ENCODE data around the gene EHD2. TPM values are rescaled to one million over a fixed set of nuclear protein-coding genes. Genes with fewer than 3 reads are reported as not detected.
A peak's percentile ranks its signal among the peaks of the same experiment; 100 is the strongest.

Gene EHD2
- total and polyA plus RNA-seq, 2 of the 4 experiments (the other 2 are of a cell fraction): 35.3 to 181 TPM

GRCh38 chr19:47698631-47699359 is 14.4 kb upstream of the EHD2 start (continued):
- TF ChIP-seq BHLHE40 (IDR thresholded peaks at IDR 0.05; ENCODE audit: low read depth, low read length) (no peak), NFE2L2 (IDR thresholded peaks at IDR 0.05; ENCODE audit: low read depth, low read length) (no peak), RCOR1 (IDR thresholded peaks at IDR 0.05; ENCODE audit: insufficient replicate concordance, low read length) (no peak), MAZ (IDR thresholded peaks at IDR 0.05; ENCODE audit: borderline replicate concordance, low read depth, low read length) (no peak)

GRCh38 chr19:47699360-47699917 is 13.8 kb upstream of the EHD2 start:
- no peak overlapping the region for H3K9ac ChIP-seq (ENCODE audit: low read depth, low read length)
- TF ChIP-seq CTCF (conservative IDR thresholded peaks at IDR 0.05; ENCODE audit: low read depth, low read length) (peak; percentile 71), SMC3 (IDR thresholded peaks at IDR 0.05; ENCODE audit: low read depth, low read length) (peak; percentile 48; the same call in 1 of the 2 replicates), RFX5 (IDR thresholded peaks at IDR 0.05; ENCODE audit: low read depth, low read length) (no peak), MAZ (IDR thresholded peaks at IDR 0.05; ENCODE audit: borderline replicate concordance, low read depth, low read length) (peak; percentile 56; the same call in 1 of the 2 replicates), RAD21 (IDR thresholded peaks at IDR 0.05; ENCODE audit: low read length) (peak; percentile 75)
- ChIA-PET CTCF (interaction anchor here (1.0 to 1.3 kb wide), 2 partner anchors 89 to 190 kb away, joined by 3 read pairs; no protein-coding TSS in a partner anchor), POLR2A (ENCODE audit: unreplicated experiment) (no interaction called here)
- H3K27me3 ChIP-seq (ENCODE audit: control insufficient read depth, insufficient read depth, low read length): no peaks in the 10 kb centered on the region
- H4K91ac ChIP-seq (ENCODE audit: insufficient read depth, low read depth, low read length): no peak overlapping the region
- in situ Hi-C loops (cut with MboI; ENCODE audit: low sequenced_read_pairs) (no loop called here), dilution Hi-C loops (cut with HindIII; ENCODE audit: low sequenced_read_pairs, unreplicated experiment) (no loop called here), intact Hi-C loops (cut with micrococcal nuclease) (loop anchor here (2.0 to 5.0 kb wide), 2 partner anchors 91 to 392 kb away; partner anchors contain the start of genes BICRA and C5AR1)
- H3K18ac ChIP-seq (ENCODE audit: low read depth, low read length): no peak overlapping the region
- no peak overlapping the region for H2BK5ac ChIP-seq (ENCODE audit: low read depth, low read length, poor library complexity, severe bottlenecking)
- H4K20me1 ChIP-seq (ENCODE audit: insufficient read depth, low read length): peaks cover 44% of the 10 kb centered on the region
- H3K9me1 ChIP-seq (ENCODE audit: insufficient read depth, low read length): peaks cover 2% of the 10 kb centered on the region
- H3K4me1 ChIP-seq (ENCODE audit: control insufficient read depth, insufficient read depth, low read length): peaks cover 5% of the 10 kb centered on the region
- H2BK20ac ChIP-seq (ENCODE audit: low read depth, low read length): no peak overlapping the region
- H3K14ac ChIP-seq (replicated peaks; ENCODE audit: low read depth, low read length): no peak overlapping the region
- H3K4ac ChIP-seq (ENCODE audit: low read depth, low read length): no peak overlapping the region
- no peak overlapping the region for H4K8ac ChIP-seq (ENCODE audit: low read depth in 2 of 2, low read length in 2 of 2)
- no TSS peak for BruUV-seq (replicated peaks)
- peak; percentile 27; the same call in 1 of the 2 replicates for ATAC-seq (ENCODE audit: low read depth)
- H2AK9ac ChIP-seq (replicated peaks; ENCODE audit: low read depth, low read length, poor library complexity): no peak overlapping the region
- peaks cover 47% of the 10 kb centered on the region for H3K36me3 ChIP-seq (ENCODE audit: control insufficient read depth, insufficient read depth, low read length)
- no peak overlapping the region for H2AK5ac ChIP-seq (ENCODE audit: low read depth, low read length)
- H3K79me1 ChIP-seq (ENCODE audit: low read depth in 1 of 2, low read length in 2 of 2): peaks cover 0 to 24% of the 10 kb centered on the region in 2 experiments; a peak in 2 of 4 replicates
- H3K4me2 ChIP-seq (ENCODE audit: low read depth, low read length): no peak overlapping the region
- 100% methylated on average over 1 of the region's 9 CpGs; no CpG with 5 or more reads in 1 of the 2 experiments for WGBS, 2 experiments (ENCODE audit: extremely low coverage in 2 of 2, insufficient read length in 1 of 2)
- no peak overlapping the region for H4K5ac ChIP-seq (ENCODE audit: low read depth, low read length)
- H3K27ac ChIP-seq (ENCODE audit: insufficient read depth, low read length): no peak overlapping the region
- H3K56ac ChIP-seq (ENCODE audit: extremely low read depth, insufficient read depth, low read length): no peak overlapping the region
- DNase-seq: peak; percentile 34
- no peak overlapping the region for H3K4me3 ChIP-seq (ENCODE audit: insufficient read depth, low read depth, low read length)
- no peaks in the 10 kb centered on the region for H3K9me3 ChIP-seq (ENCODE audit: control insufficient read depth, insufficient read depth, low read length)
- H2AFZ ChIP-seq (replicated peaks; ENCODE audit: low read length, poor library complexity): no peak overlapping the region
- H3K23ac ChIP-seq (ENCODE audit: low read depth, low read length): no peak overlapping the region
- H2BK15ac ChIP-seq (ENCODE audit: low read depth, low read length): no peak overlapping the region
- H2BK120ac ChIP-seq (ENCODE audit: low read depth, low read length): no peak overlapping the region

All from IMR-90 (cell line).